Stimulated activated CD8-positive, alpha-beta memory T cell treated with anti-CD3 and anti-CD28 coated beads, Interleukin-4, amount 100 ng/mL, for 4 hours (primary cell): ENCODE data around the gene GNG3.

Experiments used
- DNase-seq, 2 donors: peaks; one replicate each; pipeline ENCODE4 v3.0.0-alpha.2; 2020; ENCODE audit warnings: low read depth in 2 of 2, low spot score in 1 of 2

The GNG3 gene

DNA sequence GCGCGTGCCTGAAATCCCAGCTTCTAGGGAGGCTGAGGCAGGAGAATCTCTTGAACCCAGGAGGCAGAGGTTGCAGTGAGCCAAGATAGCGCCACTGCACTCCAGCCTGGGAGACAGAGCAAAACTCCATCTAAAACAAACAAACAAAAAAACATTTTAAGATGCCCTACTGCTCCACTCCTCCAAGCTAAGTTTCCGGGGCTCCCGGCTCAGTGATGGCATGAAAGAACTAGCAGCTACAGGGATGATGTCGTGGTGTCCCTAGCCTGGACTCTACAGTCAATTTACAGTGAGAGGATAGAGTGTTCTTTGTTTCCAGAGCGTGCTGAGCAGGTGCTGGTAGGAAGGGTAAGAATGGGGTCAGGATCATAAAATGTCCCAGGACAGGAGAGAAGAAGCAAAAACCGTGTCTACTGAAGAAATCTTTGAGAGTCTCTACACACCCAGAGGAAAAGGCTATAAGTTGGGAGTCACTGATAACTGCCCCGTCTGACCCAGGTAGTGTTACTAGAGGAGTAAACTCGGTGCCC, 47.7 kb downstream of the GNG3 start:
- no peak for DNase-seq

DNA sequence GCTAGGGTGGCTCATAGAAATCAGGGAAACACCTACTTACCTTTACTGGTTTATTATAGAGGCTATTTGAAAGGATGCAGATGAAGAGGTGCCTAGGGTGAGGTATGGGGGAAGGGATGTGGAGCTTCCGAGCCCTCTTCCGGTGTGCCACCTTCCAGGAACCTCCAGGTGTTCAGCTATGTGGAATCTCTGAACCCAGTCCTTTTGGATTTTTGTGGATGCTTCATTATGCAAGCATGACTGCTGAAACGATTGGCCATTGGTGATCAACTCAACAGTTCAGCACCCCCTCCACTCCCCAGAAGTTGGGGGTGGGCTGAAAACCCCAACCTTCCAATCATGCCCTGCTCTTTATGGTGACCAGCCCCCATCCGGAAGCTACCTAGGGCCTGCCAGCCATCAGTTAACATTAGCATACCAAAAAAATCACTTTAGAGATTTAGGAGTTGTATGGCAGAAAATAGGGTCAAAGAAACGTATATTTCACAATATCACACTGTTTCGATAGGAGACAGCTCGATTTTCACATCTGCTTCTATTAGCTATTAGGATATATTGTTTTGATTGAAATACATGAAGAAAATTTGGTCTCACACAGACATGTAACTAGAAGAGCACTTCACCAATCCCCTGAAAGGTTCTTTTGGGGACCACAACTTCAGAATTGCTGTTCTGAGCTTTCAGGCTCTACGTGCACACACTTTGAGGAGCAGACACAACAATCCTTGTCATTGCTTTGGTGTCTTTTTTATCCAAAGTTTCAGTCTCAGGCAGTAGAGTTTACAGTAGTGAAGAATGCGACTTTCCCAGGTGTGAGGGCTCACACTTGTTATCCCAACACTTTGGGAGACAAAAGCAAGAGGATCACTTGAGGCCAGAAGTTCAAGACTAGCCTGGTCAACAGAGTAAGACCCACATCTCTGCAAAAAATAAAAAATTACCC, 50.6 kb downstream of the GNG3 start:
- no peak for DNase-seq
